ENCODE data around the gene SPC24.
A peak's percentile ranks its signal among the peaks of the same experiment; 100 is the strongest.

SPC24 gene

DNA sequence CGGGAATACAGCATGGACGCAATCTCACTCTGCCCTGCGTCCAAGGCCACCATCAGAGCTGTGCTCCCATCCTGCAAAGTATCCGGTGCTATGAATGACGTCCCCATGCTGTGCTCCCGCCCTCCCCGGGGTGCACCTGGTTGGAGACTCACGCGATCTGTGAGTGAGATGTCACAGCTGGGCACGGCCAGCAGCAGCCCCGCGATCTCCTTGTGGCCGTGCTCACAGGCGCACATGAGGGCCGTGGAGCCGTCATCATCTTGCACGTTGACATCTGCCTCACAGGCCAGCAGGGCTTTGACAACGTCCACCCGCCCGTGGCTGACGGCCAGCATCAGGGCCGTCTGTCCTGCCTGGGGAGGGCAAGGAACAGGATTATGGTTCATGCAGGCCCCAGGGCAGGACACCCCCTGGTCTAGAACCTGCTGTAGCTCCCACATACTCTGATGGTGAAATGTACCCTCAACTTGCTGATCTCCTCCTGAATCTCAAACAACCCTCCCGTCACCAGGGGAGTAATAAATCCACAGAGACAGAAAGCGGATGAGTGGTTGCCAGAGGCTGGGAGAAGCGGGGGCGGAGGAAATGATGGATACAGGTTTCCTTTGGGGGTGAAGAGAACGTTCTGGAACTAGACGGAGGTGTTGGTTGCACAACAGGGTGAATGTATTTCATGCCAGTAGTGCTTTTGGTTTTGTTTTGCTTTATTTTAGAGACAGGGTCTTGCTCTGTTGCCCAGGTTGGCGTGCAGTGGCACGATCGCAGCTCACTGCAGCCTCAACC is 14.5 kb upstream of the SPC24 start:
- no peak overlapping the region for H3K27ac ChIP-seq
- H3K36me3 ChIP-seq (ENCODE audit: control insufficient read depth, insufficient read depth, low read length): no peaks in the 10 kb centered on the region
- H3K4me1 ChIP-seq: no peaks in the 10 kb centered on the region
- H2AFZ ChIP-seq: no peak overlapping the region
- H3K4me3 ChIP-seq (ENCODE audit: low read depth, low read length): no peak overlapping the region
- no peaks in the 10 kb centered on the region for H3K27me3 ChIP-seq (ENCODE audit: control insufficient read depth, insufficient read depth, low read length)
- H3K79me2 ChIP-seq: no peaks in the 10 kb centered on the region
- H3K4me2 ChIP-seq (ENCODE audit: low read length): no peak overlapping the region
- TF ChIP-seq, protein P1, sequence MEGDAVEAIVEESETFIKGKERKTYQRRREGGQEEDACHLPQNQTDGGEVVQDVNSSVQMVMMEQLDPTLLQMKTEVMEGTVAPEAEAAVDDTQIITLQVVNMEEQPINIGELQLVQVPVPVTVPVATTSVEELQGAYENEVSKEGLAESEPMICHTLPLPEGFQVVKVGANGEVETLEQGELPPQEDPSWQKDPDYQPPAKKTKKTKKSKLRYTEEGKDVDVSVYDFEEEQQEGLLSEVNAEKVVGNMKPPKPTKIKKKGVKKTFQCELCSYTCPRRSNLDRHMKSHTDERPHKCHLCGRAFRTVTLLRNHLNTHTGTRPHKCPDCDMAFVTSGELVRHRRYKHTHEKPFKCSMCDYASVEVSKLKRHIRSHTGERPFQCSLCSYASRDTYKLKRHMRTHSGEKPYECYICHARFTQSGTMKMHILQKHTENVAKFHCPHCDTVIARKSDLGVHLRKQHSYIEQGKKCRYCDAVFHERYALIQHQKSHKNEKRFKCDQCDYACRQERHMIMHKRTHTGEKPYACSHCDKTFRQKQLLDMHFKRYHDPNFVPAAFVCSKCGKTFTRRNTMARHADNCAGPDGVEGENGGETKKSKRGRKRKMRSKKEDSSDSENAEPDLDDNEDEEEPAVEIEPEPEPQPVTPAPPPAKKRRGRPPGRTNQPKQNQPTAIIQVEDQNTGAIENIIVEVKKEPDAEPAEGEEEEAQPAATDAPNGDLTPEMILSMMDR (IDR thresholded peaks at IDR 0.05): no peak
- no peak overlapping the region for H3K9ac ChIP-seq
- no peaks in the 10 kb centered on the region for H3K9me3 ChIP-seq (ENCODE audit: control insufficient read depth, low read length)

DNA sequence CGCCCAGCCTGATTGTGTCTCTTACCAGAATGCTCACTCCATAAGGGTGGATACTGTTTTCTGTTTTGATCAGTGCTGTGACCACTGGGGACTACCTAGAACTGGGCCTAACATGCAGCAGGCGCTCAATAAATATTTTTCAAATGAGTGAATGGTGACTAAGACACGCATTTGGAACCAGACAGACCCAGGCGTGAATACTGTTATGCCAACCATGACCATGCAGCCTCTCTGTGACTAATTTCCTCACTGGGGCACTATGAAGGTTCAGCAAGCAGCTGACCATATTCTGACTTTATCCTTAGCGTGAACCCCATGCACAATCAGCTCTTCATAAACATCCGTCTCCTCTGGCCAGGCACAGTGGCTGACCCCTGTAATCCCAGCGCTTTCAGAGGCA is 13.0 kb upstream of the SPC24 start:
- Histone ChIP-seq H3K9ac (no peak overlapping the region), H3K4me3 (ENCODE audit: low read depth, low read length) (no peak overlapping the region), H3K4me2 (ENCODE audit: low read length) (no peak overlapping the region), H3K36me3 (ENCODE audit: control insufficient read depth, insufficient read depth, low read length) (no peaks in the 10 kb centered on the region), H3K79me2 (no peaks in the 10 kb centered on the region), H3K27ac (no peak overlapping the region), H3K27me3 (ENCODE audit: control insufficient read depth, insufficient read depth, low read length) (no peaks in the 10 kb centered on the region), H3K9me3 (ENCODE audit: control insufficient read depth, low read length) (no peaks in the 10 kb centered on the region), H3K4me1 (no peaks in the 10 kb centered on the region), H2AFZ (no peak overlapping the region)
- TF ChIP-seq, protein P1 (IDR thresholded peaks at IDR 0.05): no peak

DNA sequence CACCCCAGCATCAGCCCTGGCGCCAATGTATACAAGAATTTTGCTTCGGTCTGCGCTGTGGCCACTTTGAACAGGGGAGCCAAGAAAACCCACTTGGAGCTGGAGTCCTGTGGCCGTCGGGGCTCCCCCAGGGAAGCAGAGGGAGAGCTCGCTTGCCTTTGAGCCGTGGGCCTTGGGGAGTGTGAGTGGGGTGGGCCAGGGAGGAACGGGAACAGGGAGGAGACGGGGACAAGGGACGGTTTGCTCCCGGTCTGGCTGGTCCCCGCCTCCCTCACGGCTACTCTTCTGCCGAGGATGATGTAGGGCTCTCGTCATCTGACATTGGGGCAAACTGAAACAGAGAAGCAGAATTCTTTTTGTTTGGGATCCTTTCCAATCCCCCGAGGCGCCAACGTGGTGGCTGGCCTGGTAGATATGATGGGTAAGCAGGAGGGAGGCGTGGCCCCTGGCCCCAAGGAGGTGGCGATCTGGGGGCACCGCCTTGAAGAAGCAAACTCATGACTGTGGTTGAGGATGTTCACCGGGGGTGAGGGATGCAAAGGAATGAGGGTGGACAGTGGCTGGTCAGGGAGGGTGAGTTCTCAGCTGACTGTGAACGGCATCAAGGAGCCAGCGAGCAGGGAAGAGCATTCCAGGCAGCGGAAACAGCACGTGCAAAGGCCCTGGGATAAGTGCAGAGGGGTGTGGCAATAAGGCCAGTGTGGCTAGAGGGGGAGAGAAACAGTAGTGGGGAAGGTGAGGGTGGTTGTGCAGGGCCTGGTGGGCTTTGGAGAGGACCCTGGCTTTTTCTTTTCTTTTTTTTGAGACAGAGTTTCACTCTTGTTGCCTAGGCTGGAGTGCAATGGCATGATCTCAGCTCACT is 10.9 kb upstream of the SPC24 start:
- H3K79me2 ChIP-seq: no peaks in the 10 kb centered on the region
- peak overlapping the region; percentile 24 for H3K27ac ChIP-seq
- no peak overlapping the region for H2AFZ ChIP-seq
- H3K9ac ChIP-seq: no peak overlapping the region
- H3K4me3 ChIP-seq (ENCODE audit: low read depth, low read length): no peak overlapping the region
- TF ChIP-seq, protein P1 (IDR thresholded peaks at IDR 0.05): no peak
- no peaks in the 10 kb centered on the region for H3K27me3 ChIP-seq (ENCODE audit: control insufficient read depth, insufficient read depth, low read length)
- no peaks in the 10 kb centered on the region for H3K4me1 ChIP-seq
- no peaks in the 10 kb centered on the region for H3K9me3 ChIP-seq (ENCODE audit: control insufficient read depth, low read length)
- no peaks in the 10 kb centered on the region for H3K36me3 ChIP-seq (ENCODE audit: control insufficient read depth, insufficient read depth, low read length)
- no peak overlapping the region for H3K4me2 ChIP-seq (ENCODE audit: low read length)

DNA sequence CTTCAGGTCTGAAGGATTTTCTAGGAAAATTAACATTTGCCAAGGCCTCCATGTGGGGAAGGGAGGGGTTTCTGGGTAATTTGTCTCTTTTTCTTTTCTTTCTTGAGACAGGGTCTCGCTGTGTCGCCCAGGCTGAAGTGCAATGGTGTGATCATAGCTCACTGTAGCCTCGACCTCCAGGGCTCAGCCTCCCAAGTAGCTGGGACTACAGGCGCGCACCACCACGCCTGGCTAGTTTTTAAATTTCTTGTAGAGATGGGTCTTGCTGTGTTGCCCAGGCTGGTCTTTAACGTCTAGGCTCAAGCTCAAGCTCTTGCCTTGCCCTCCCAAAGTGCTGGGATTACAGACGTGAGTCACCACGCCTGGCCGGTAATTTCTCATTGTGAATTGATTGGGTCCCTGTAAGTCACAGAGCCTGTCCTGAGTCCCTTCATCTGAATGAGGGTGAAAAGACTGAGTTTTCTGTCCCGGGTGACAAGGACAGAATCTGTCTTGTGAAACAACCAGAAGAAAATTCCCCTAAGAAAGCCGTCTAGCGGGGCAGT is 10.0 kb upstream of the SPC24 start:
- no peak overlapping the region for H3K9ac ChIP-seq
- H3K4me3 ChIP-seq (ENCODE audit: low read depth, low read length): no peak overlapping the region
- no peaks in the 10 kb centered on the region for H3K27me3 ChIP-seq (ENCODE audit: control insufficient read depth, insufficient read depth, low read length)
- H3K4me1 ChIP-seq: no peaks in the 10 kb centered on the region
- H3K4me2 ChIP-seq (ENCODE audit: low read length): no peak overlapping the region
- no peak overlapping the region for H2AFZ ChIP-seq
- H3K9me3 ChIP-seq (ENCODE audit: control insufficient read depth, low read length): no peaks in the 10 kb centered on the region
- H3K27ac ChIP-seq: no peak overlapping the region
- H3K36me3 ChIP-seq (ENCODE audit: control insufficient read depth, insufficient read depth, low read length): no peaks in the 10 kb centered on the region
- no peaks in the 10 kb centered on the region for H3K79me2 ChIP-seq
- TF ChIP-seq, protein P1 (IDR thresholded peaks at IDR 0.05): no peak

Data from parathyroid adenoma (tissue), 2 donors.